B cell (primary cell): ENCODE measurements around the gene CSF2RB. TPM values are rescaled to one million over a fixed set of nuclear protein-coding genes. Genes with fewer than 3 reads are reported as not detected.

Experiments
- ATAC-seq: fragments of 200-7000 bp; cut with Tn5 transposase; one replicate; pipeline ENCODE4 v1.10.0; 2021; ENCODE audit warnings: low read depth, mild to moderate bottlenecking, moderate number of reproducible peaks, moderate library complexity
- CTCF ChIA-PET: fragments of 350-600 bp; sonication (Branson Sonifier 250); formaldehyde crosslinking; loops from one replicate; lab custom pipeline; 2021; ENCODE audit warnings: antibody characterized with exemption, inconsistent platforms; lab: Charles Lee
- POLR2A ChIA-PET: fragments of 350-600 bp; sonication (Branson Sonifier 250); formaldehyde crosslinking; loops from one replicate; lab custom pipeline; 2021; ENCODE audit warnings: antibody characterized with exemption; lab: Charles Lee
- DNase-seq: peaks from one replicate; pipeline ENCODE4 v3.0.0; 2013
- H2AFZ ChIP-seq: 2 replicates; pipeline ENCODE4 v1.6.1; 2012; ENCODE audit warnings: mild to moderate bottlenecking, low read depth, low read length; ENCODE audit not compliant: insufficient read depth, poor library complexity, severe bottlenecking
- H3K27ac ChIP-seq, 2 donors: 1 replicate in 1 of 2; 2 replicates in 1 of 2; pipeline ENCODE4 v1.5.1; 2012 to 2013; ENCODE audit warnings: low read length in 2 of 2, mild to moderate bottlenecking in 2 of 2, moderate library complexity in 1 of 2
- H3K27me3 ChIP-seq, 4 experiments: fragments of 200-600 bp in 1 of 4; sonication (generic) in 1 of 4; replicated peaks in 1 of 4; 1 replicate in 2 of 4; 2 replicates in 2 of 4; pipeline versions ENCODE4 v1.6.1 to v1.7.0; 2013 to 2016; ENCODE audit warnings: low read length in 3 of 4, mild to moderate bottlenecking in 2 of 4, mixed read lengths in 1 of 4, moderate library complexity in 1 of 4; ENCODE audit not compliant: insufficient read depth in 4 of 4, control insufficient read depth in 3 of 4; ENCODE audit errors: control extremely low read depth in 1 of 4
- H3K36me3 ChIP-seq, 2 experiments: replicated peaks in 1 of 2; 1 replicate in 1 of 2; 2 replicates in 1 of 2; pipeline versions ENCODE4 v1.6.1 to v1.7.1; 2013; ENCODE audit warnings: low read length in 1 of 2; ENCODE audit not compliant: insufficient read depth in 2 of 2, control insufficient read depth in 1 of 2; ENCODE audit errors: control extremely low read depth in 1 of 2, extremely low read depth in 1 of 2
- H3K4me1 ChIP-seq, 2 donors: fragments of 200-600 bp in 1 of 2; sonication (generic) in 1 of 2; 1 replicate in 1 of 2; 2 replicates in 1 of 2; pipeline versions ENCODE4 v1.5.1 to v1.6.1; 2013 to 2017; ENCODE audit warnings: low read length in 2 of 2; ENCODE audit not compliant: control insufficient read depth in 2 of 2, insufficient read depth in 2 of 2
- H3K4me2 ChIP-seq: replicated peaks from 2 replicates; pipeline ENCODE3; 2012; ENCODE audit warnings: mild to moderate bottlenecking, low read depth, low read length; ENCODE audit not compliant: poor library complexity, severe bottlenecking
- H3K4me3 ChIP-seq, 5 experiments: fragments of 200-600 bp in 1 of 5; sonication (generic) in 1 of 5; 1 replicate in 3 of 5; 2 replicates in 2 of 5; pipeline versions ENCODE4 v1.5.1 to v1.7.0; 2011 to 2016; ENCODE audit warnings: low read length in 4 of 5, mild to moderate bottlenecking in 4 of 5, low read depth in 2 of 5, control low read depth in 1 of 5, moderate library complexity in 1 of 5; ENCODE audit not compliant: insufficient read depth in 1 of 5; ENCODE audit errors: control extremely low read depth in 1 of 5, extremely low read depth in 1 of 5
- H3K79me2 ChIP-seq: fragments of 200-600 bp; sonication (generic); one replicate; pipeline ENCODE4 v1.6.0; 2016; ENCODE audit warnings: low read length; ENCODE audit not compliant: control insufficient read depth, insufficient read depth
- H3K9ac ChIP-seq: fragments of 200-600 bp; sonication (generic); 2 replicates; pipeline ENCODE4 v1.6.1; 2017; ENCODE audit warnings: mild to moderate bottlenecking, low read length, moderate library complexity
- H3K9me3 ChIP-seq, 3 donors: one replicate each; pipeline versions ENCODE4 v1.6.1 to v1.7.1; 2013; ENCODE audit warnings: low read length in 2 of 3; ENCODE audit not compliant: control insufficient read depth in 2 of 3, insufficient read depth in 1 of 3; ENCODE audit errors: control extremely low read depth in 1 of 3
- H4K20me1 ChIP-seq: 2 replicates; pipeline ENCODE4 v1.6.0; 2012; ENCODE audit warnings: mild to moderate bottlenecking, low read length; ENCODE audit not compliant: insufficient read depth, control insufficient read depth, poor library complexity, severe bottlenecking
- H3K27ac Mint-ChIP-seq: one replicate; pipeline ENCODE4 v1.8.0; 2021; ENCODE audit warnings: mixed read lengths
- H3K27me3 Mint-ChIP-seq: one replicate; pipeline ENCODE4 v1.8.0; 2021; ENCODE audit warnings: mixed read lengths
- H3K4me1 Mint-ChIP-seq: one replicate; pipeline ENCODE4 v1.8.0; 2021; ENCODE audit warnings: mixed read lengths
- H3K4me3 Mint-ChIP-seq: one replicate; pipeline ENCODE4 v1.8.0; 2021; ENCODE audit warnings: mixed read lengths
- H3K9me3 Mint-ChIP-seq: one replicate; pipeline ENCODE4 v1.8.0; 2022; ENCODE audit warnings: mixed read lengths; ENCODE audit not compliant: insufficient read depth
- EZH2 ChIP-seq: IDR thresholded peaks from 2 replicates; pipeline ENCODE4 v1.6.1; 2012; ENCODE audit warnings: borderline replicate concordance, low read depth, mild to moderate bottlenecking, moderate library complexity, low read length; ENCODE audit not compliant: insufficient read depth, poor library complexity, severe bottlenecking
- WGBS: methylation state at CpG from one replicate; pipeline ENCODE4 v1.1.5; 2013; ENCODE audit warnings: missing lambda C conversion rate; ENCODE audit not compliant: insufficient coverage; 5-methylcytosine and 5-hydroxymethylcytosine counted together
- intact Hi-C: fragments of 100-400 bp; cut with micrococcal nuclease; formaldehyde crosslinking; loops from one replicate; pipeline ENCODE4 v1.10.0; 2022
- polyA plus RNA-seq: library from polyadenylated mRNA; depleted of rRNA; stranded (reverse); fragments of >200 nt; gene quantifications from 2 replicates; pipeline ENCODE4 v1.2.3, GENCODE V29; 2012
- total RNA-seq, 2 donors: library from RNA; stranded (reverse); fragments of 120-200 nt in 1 of 2; gene quantifications; 1 replicate in 1 of 2; 2 replicates in 1 of 2; pipeline versions ENCODE4 v1.2.3 to v1.2.4, GENCODE V29; 2013 to 2022
- TF ChIP-seq, protein P1 (sequence below): fragments of 200-600 bp; IDR thresholded peaks from one replicate; pipeline ENCODE4 v1.8.0; 2022; ENCODE audit warnings: antibody characterized with exemption, mild to moderate bottlenecking

Gene CSF2RB
- total and polyA plus RNA-seq, 2 donors (not counting 1 experiment from before 2014, with no cell fraction given): 22.0 to 39.7 TPM

GRCh38 chr22:36937319-36938027 is 24.0 kb downstream of the CSF2RB start:
- H3K4me3 ChIP-seq: no peak overlapping the region
- POLR2A ChIA-PET: no interaction called here
- H3K27me3 Mint-ChIP-seq: no peaks in the 10 kb centered on the region
- intact Hi-C loops: no loop called here
- CTCF ChIA-PET: interaction anchor here (1.0 to 1.5 kb wide), 3 partner anchors 40 to 81 kb away, joined by 3 to 4 read pairs (median 3); partner anchors contain the start of gene NCF4
- H3K4me3 Mint-ChIP-seq: no peak overlapping the region
- no peak overlapping the region for H3K27ac Mint-ChIP-seq
- WGBS: 92% methylated on average over 13 of the region's 14 CpGs
- ATAC-seq (no peak), DNase-seq (no peak)
- H3K4me1 ChIP-seq: peaks cover 3 to 22% of the 10 kb centered on the region in 2 donors
- TF ChIP-seq EZH2: no peak
- TF ChIP-seq, protein P1, sequence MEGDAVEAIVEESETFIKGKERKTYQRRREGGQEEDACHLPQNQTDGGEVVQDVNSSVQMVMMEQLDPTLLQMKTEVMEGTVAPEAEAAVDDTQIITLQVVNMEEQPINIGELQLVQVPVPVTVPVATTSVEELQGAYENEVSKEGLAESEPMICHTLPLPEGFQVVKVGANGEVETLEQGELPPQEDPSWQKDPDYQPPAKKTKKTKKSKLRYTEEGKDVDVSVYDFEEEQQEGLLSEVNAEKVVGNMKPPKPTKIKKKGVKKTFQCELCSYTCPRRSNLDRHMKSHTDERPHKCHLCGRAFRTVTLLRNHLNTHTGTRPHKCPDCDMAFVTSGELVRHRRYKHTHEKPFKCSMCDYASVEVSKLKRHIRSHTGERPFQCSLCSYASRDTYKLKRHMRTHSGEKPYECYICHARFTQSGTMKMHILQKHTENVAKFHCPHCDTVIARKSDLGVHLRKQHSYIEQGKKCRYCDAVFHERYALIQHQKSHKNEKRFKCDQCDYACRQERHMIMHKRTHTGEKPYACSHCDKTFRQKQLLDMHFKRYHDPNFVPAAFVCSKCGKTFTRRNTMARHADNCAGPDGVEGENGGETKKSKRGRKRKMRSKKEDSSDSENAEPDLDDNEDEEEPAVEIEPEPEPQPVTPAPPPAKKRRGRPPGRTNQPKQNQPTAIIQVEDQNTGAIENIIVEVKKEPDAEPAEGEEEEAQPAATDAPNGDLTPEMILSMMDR: no peak
- no peaks in the 10 kb centered on the region for H4K20me1 ChIP-seq
- H3K27me3 ChIP-seq: no peaks in the 10 kb centered on the region
- H3K36me3 ChIP-seq: peaks cover 0 to 28% of the 10 kb centered on the region in 2 experiments
- H3K4me2 ChIP-seq: no peak overlapping the region
- no peak overlapping the region for H2AFZ ChIP-seq
- H3K79me2 ChIP-seq: no peaks in the 10 kb centered on the region
- no peaks in the 10 kb centered on the region for H3K9me3 ChIP-seq
- no peak overlapping the region for H3K27ac ChIP-seq
- H3K9me3 Mint-ChIP-seq: no peaks in the 10 kb centered on the region
- no peak overlapping the region for H3K9ac ChIP-seq
- peaks cover 35% of the 10 kb centered on the region for H3K4me1 Mint-ChIP-seq

- Mint-ChIP-seq H3K9me3 (no peaks in the 10 kb centered on the region), H3K27ac (peak overlapping the region; percentile 73), H3K4me1 (peaks cover 36% of the 10 kb centered on the region), H3K4me3 (no peak overlapping the region), H3K27me3 (no peaks in the 10 kb centered on the region)
- POLR2A ChIA-PET: no interaction called here
- Histone ChIP-seq H3K4me1 (peaks cover 3 to 22% of the 10 kb centered on the region in 2 donors), H3K27me3 (no peaks in the 10 kb centered on the region), H3K9ac (no peak overlapping the region), H2AFZ (no peak overlapping the region), H3K9me3 (no peaks in the 10 kb centered on the region), H3K79me2 (no peaks in the 10 kb centered on the region), H3K4me3 (no peak overlapping the region), H3K27ac (no peak overlapping the region), H3K36me3 (peaks cover 0 to 25% of the 10 kb centered on the region in 2 experiments), H4K20me1 (no peaks in the 10 kb centered on the region), H3K4me2 (no peak overlapping the region)
- ATAC-seq (no peak), DNase-seq (no peak)
- TF ChIP-seq EZH2: no peak
- TF ChIP-seq, protein P1: no peak
- CTCF ChIA-PET: interaction anchor here (1.5 kb wide), 1 partner anchor 78 kb away, joined by 4 read pairs; the partner anchor contains the start of gene NCF4
- 95% methylated on average over 11 of the region's 12 CpGs for WGBS
- intact Hi-C loops: no loop called here
Observed at GRCh38 chr22:36938028-36938425, 24.6 kb downstream of the CSF2RB start.
